RKO (cell line): ENCODE measurements around the gene FBXW9.
A peak's percentile ranks its signal among the peaks of the same experiment; 100 is the strongest.
"Not testable (repeated sequence)": the region's sequence is repeated elsewhere in the genome, so short reads cannot be mapped to it uniquely, and the experiment has no call there.

ENCODE experiments used
- DNase-seq: peaks from one replicate; pipeline ENCODE4 v3.0.0-alpha.2; 2016; ENCODE audit warnings: low spot score

Gene FBXW9

DNA sequence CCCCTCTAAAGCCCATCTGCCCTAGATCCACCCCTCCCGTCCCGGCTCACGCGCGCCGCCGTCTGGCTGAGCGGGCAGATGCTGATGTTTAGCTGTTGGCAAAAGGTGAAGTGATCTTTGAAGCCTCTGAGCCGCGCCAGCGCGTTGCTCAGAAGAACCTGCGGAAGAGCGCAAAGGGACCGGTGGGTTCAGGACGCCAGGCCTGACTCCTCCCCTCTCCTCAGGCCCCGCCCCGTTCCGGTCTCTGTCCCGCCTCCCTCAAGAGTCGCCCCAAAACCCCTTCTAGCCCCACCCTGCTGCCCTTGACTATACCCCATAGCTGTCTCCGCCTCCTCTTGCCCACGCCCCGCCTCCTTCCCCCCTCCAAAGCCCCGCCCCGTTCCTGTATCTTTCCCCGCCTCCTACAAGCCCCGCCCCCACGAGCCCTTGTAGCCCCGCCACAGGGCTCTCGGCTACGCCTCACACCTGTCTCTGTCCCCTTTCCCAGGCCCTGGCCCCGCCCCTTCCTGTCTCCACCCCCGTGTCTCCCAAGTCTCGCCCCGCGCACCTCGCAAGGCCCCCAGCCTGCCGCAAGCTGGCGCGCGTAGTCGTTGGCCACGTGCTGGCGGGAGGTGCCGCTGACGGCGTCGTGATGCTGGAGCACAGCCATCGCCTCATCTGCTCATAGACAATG is 39.4 kb downstream of the FBXW9 start:
- no peak for DNase-seq

DNA sequence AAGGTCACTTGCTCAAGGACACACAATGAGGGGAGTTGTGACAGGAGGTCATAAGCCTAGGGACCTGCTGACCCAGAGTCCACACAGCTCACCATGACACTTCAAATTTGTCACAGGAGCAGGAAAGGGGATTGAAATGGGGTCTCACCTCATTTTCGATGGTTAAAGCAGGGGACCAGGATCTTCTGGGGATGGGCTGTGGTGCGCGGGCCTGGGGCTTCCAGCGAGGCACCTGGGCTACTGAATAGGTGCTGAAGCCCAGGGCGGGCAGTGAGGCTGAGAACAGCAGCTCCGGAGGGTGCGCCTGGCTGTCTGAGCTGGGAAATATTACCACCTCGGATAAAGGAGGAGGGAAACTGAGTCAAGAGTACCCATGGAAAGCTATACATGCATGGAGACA is 40.9 kb downstream of the FBXW9 start:
- DNase-seq = no peak

- DNase-seq = no peak
These were observed 44.2 kb downstream of the FBXW9 start for GRCh38 chr19:12652219-12652618.

DNA sequence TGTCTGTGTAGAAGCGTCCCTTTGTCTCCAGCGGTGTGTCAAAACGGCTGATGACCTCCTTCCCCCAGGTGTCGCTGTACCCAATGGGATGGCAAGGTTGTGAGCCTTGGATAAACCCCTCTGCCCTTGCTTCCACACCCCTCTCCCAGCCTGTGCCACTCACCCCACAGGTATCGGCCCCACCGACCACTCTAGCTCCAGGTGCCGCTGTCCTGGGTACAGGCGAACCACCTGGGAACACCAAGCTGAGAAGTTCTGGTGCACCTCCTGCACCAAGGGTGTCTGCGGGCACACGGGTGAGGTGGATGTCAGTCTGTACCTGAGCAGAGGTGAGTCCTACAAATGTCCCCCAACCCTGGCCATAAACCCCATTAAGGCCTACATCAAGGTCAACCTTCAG is 46.5 kb downstream of the FBXW9 start:
- no peak for DNase-seq

GRCh38 chr19:12648088-12648487 is 48.3 kb downstream of the FBXW9 start:
- DNase-seq = no peak

DNA sequence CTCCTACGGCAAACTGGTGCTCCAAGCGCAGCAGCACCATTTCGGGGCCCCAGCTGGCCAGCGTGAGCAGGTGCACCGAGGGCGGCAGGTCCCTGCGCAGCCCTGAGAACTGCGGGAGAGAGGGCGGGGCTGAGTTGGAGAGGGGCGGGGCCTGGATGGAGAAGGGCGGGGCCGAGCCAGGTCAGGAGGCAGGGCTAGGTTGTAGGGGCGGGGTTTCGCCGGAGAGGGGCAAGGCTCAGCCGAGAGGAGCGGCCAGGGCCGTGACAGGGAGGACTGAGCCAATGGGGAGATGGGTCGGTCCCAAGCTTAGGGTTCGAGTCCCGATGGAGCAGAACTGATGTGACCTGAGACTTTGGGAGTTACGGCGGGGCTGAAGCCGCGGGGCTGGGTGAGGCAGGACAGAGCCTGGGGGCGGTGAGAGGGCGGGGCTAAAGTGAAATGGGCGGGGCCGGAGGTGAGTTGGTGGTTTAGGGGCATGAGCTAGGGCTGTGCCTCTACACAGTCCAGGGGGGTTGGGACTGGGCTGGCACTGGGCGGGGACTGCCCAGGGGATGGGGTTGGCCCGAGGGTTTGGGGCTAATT is 48.9 kb downstream of the FBXW9 start:
- DNase-seq = no peak

GRCh38 chr19:12647047-12647446 is 49.4 kb downstream of the FBXW9 start:
- no peak for DNase-seq

DNA sequence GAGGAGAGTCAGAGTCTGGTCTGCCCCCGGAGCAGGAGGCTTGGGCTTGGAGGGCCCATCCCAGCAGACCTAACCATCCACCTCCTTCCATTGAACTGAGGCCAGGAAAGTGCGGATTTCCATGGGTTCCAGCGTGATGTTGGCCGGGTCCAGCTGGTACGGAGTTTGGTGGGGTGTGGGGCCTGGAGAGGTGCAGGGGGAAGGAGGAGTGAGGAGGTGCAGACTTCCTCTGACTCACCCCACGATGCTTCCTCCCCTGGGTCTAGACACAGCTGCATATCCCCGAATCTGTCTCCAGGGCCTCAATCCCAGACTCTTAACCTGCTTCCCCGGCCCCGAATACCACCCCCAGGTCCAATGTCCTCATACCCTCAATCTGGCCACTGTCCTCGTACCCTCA is 49.9 kb downstream of the FBXW9 start:
- DNase-seq = no peak

GRCh38 chr19:12643716-12644115 is 52.7 kb downstream of the FBXW9 start:
- not testable (repeated sequence) for DNase-seq

GRCh38 chr19:12642506-12642905 is 53.9 kb downstream of the FBXW9 start:
- no peak for DNase-seq

- no peak for DNase-seq
These were observed 55.0 kb downstream of the FBXW9 start for GRCh38 chr19:12641456-12641855.

DNA sequence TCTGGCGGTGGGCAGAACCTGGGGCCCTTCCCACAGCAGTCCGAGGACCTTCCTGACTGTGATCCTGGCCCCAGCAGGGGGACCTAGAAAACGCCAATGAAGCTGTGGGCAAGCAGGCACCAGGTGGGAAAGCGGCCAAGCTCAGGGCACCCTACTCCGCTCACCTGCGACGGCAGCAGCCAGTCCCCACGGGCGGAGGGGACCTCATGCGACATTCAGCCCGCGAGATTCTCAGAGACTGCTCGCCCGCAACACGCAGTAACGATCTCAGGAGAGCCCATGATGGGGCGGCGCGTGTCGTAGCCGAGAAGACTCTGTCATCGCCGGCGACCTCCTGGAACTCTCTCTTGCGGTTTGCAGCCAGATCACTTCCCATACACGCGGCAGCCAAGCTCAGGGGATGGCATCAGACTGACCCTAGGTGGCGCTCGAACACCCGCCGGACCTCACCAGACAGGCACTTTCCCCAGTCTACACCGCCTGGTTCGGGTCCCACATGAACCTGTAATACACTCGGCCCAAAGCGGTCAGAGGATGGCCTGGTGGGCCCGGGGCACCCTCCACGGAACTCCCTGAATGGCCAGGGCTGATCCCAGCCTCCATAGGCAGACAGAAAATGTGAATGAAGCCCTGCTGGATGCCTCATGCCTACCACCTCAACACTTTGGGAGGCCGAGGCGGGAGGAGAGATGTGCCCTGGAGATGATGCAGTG is 56.4 kb downstream of the FBXW9 start:
- DNase-seq = peak; percentile 90
